HepG2 (cell line): ENCODE results near the gene APBB1. TPM values are rescaled to one million over a fixed set of nuclear protein-coding genes. Genes with fewer than 3 reads are reported as not detected.

ENCODE experiments used
- CBFB ChIP-seq: sonication (generic); formaldehyde crosslinking; IDR thresholded peaks from 2 replicates; pipeline ENCODE4 v1.4.0; 2020; ENCODE audit warnings: missing genetic modification reagents
- HIC2 ChIP-seq: sonication (generic); formaldehyde crosslinking; IDR thresholded peaks from 2 replicates; pipeline ENCODE4 v1.9.0; 2022; ENCODE audit warnings: low read depth, missing genetic modification reagents
- HMG20B ChIP-seq: conservative IDR thresholded peaks from 2 replicates; pipeline ENCODE4 v1.6.1; 2016; ENCODE audit warnings: missing genetic modification reagents, missing compliant biosample characterization
- IRX3 ChIP-seq: sonication (generic); formaldehyde crosslinking; IDR thresholded peaks from 2 replicates; pipeline ENCODE4 v1.8.1; 2023; ENCODE audit warnings: mild to moderate bottlenecking, low read depth, missing genetic modification reagents, borderline replicate concordance
- NR2F2 ChIP-seq: IDR thresholded peaks from 2 replicates; pipeline ENCODE4 v1.6.1; 2012; ENCODE audit warnings: low read depth, inconsistent platforms, borderline replicate concordance
- PRDM15 ChIP-seq: sonication (generic); formaldehyde crosslinking; IDR thresholded peaks from 2 replicates; pipeline ENCODE4 v1.4.0; 2020; ENCODE audit warnings: missing genetic modification reagents
- PTBP1 ChIP-seq: fragments of 200-400 bp; formaldehyde crosslinking; IDR thresholded peaks from 2 replicates; pipeline ENCODE4 v1.6.1; 2018; ENCODE audit warnings: low read length, low read depth; ENCODE audit not compliant: poor library complexity, severe bottlenecking
- SALL2 ChIP-seq: sonication (generic); formaldehyde crosslinking; IDR thresholded peaks from 2 replicates; pipeline ENCODE4 v1.8.1; 2023; ENCODE audit warnings: mild to moderate bottlenecking, missing genetic modification reagents, inconsistent platforms
- SP140L ChIP-seq: sonication (generic); formaldehyde crosslinking; IDR thresholded peaks from 2 replicates; pipeline ENCODE4 v1.4.0; 2020; ENCODE audit warnings: missing genetic modification reagents, borderline replicate concordance
- U2AF1 ChIP-seq: fragments of 200-400 bp; formaldehyde crosslinking; optimal IDR thresholded peaks from 2 replicates; pipeline ENCODE3; 2017; ENCODE audit warnings: mild to moderate bottlenecking, low read depth, low read length
- WIZ ChIP-seq: sonication (generic); formaldehyde crosslinking; IDR thresholded peaks from 2 replicates; pipeline ENCODE4 v1.5.1; 2020; ENCODE audit warnings: mild to moderate bottlenecking, missing genetic modification reagents
- ZBTB21 ChIP-seq: sonication (generic); formaldehyde crosslinking; IDR thresholded peaks from 2 replicates; pipeline ENCODE4 v1.4.0; 2020; ENCODE audit warnings: missing genetic modification reagents
- ZNF317 ChIP-seq: sonication (generic); formaldehyde crosslinking; IDR thresholded peaks from 2 replicates; pipeline ENCODE4 v1.5.0; 2020; ENCODE audit warnings: mild to moderate bottlenecking, missing genetic modification reagents
- ZNF431 ChIP-seq: sonication (generic); formaldehyde crosslinking; IDR thresholded peaks from 2 replicates; pipeline ENCODE4 v1.9.0; 2022; ENCODE audit warnings: missing genetic modification reagents, low read depth, mild to moderate bottlenecking, borderline replicate concordance
- ZNF616 ChIP-seq: sonication (generic); formaldehyde crosslinking; IDR thresholded peaks from 2 replicates; pipeline ENCODE4 v1.5.0; 2020; ENCODE audit warnings: low read depth, mild to moderate bottlenecking, missing genetic modification reagents
- ZNF619 ChIP-seq: sonication (generic); formaldehyde crosslinking; IDR thresholded peaks from 2 replicates; pipeline ENCODE4 v1.4.0; 2020; ENCODE audit warnings: mild to moderate bottlenecking, missing genetic modification reagents
- ZNF720 ChIP-seq: sonication (generic); formaldehyde crosslinking; IDR thresholded peaks from 2 replicates; pipeline ENCODE4 v1.4.0; 2020; ENCODE audit warnings: missing genetic modification reagents
- ZNF746 ChIP-seq: sonication (generic); formaldehyde crosslinking; IDR thresholded peaks from 2 replicates; pipeline ENCODE4 v1.8.0; 2022; ENCODE audit warnings: mild to moderate bottlenecking, missing genetic modification reagents
- ZNF770 ChIP-seq: sonication (generic); formaldehyde crosslinking; IDR thresholded peaks from 2 replicates; pipeline ENCODE4 v1.5.0; 2020; ENCODE audit warnings: mild to moderate bottlenecking, missing genetic modification reagents
- ZNF850 ChIP-seq: sonication (generic); formaldehyde crosslinking; conservative IDR thresholded peaks from 2 replicates; pipeline ENCODE4 v1.9.0; 2021; ENCODE audit warnings: mild to moderate bottlenecking, missing genetic modification reagents
- ZZZ3 ChIP-seq: sonication (generic); formaldehyde crosslinking; IDR thresholded peaks from 2 replicates; pipeline ENCODE4 v1.4.0; 2020; ENCODE audit warnings: missing genetic modification reagents, mild to moderate bottlenecking, borderline replicate concordance
- polyA plus RNA-seq, 8 experiments: library from polyadenylated mRNA; depleted of rRNA in 3 of 8; stranded (reverse) in 7 of 8; unstranded in 1 of 8; fragments of >200 nt; fragmentation: Illumina TruSeq in 4 of 8; extraction: Trizol in 4 of 8; gene quantifications; 2 replicates each; pipeline versions ENCODE4 v1.2.1 to v1.2.3, GENCODE V29; 2011 to 2016; ENCODE audit warnings: low read depth in 4 of 8, missing spikeins in 1 of 8, mixed read lengths in 1 of 8; ENCODE audit not compliant: insufficient read depth in 1 of 8
- total RNA-seq, 5 experiments: library from RNA; depleted of rRNA; stranded (reverse); fragments of >200 nt; fragmentation: Illumina TruSeq; extraction: Trizol; gene quantifications; 2 replicates each; pipeline ENCODE4 v1.2.3, GENCODE V29; 2016; ENCODE audit warnings: low read depth in 1 of 5
- TF ChIP-seq, protein P1 (sequence below): sonication (generic); formaldehyde crosslinking; IDR thresholded peaks from 2 replicates; pipeline ENCODE4 v1.5.0; 2020; ENCODE audit warnings: mild to moderate bottlenecking, low read depth, missing genetic modification reagents, borderline replicate concordance

Gene APBB1
- total and polyA plus RNA-seq, 2 of the 13 experiments (the other 11 are each of a cell fraction or from before 2014, with no cell fraction given): 1.7 to 3.5 TPM

GRCh38 chr11:6389905-6390717 lies 28.8 kb downstream of the APBB1 start, which contains the start of gene SMPD1 (continued):
- TF ChIP-seq ZBTB21 (CRISPR knock-in tag) (no peak), HMG20B (no peak), ZNF616 (CRISPR knock-in tag) (0 out of 2 replicates have a peak, but pooled peaks have one; percentile 44), IRX3 (CRISPR knock-in tag) (0 out of 2 replicates have a peak, but pooled peaks have one; percentile 18), SALL2 (no peak), WIZ (CRISPR knock-in tag) (no peak), ZNF850 (CRISPR knock-in tag) (no peak), PTBP1 (no peak), ZNF720 (CRISPR knock-in tag) (no peak), ZZZ3 (CRISPR knock-in tag) (no peak), HIC2 (no peak), ZNF770 (CRISPR knock-in tag) (no peak), ZNF619 (CRISPR knock-in tag) (no peak), ZNF746 (peak; percentile 60; the same call in 1 of the 2 replicates), ZNF317 (CRISPR knock-in tag) (no peak), U2AF1 (no peak), SP140L (CRISPR knock-in tag) (no peak), NR2F2 (no peak), ZNF431 (CRISPR knock-in tag) (no peak; the same call in 1 of the 2 replicates), CBFB (CRISPR knock-in tag) (no peak; the same call in 1 of the 2 replicates), PRDM15 (CRISPR knock-in tag) (no peak)
- TF ChIP-seq, protein P1, sequence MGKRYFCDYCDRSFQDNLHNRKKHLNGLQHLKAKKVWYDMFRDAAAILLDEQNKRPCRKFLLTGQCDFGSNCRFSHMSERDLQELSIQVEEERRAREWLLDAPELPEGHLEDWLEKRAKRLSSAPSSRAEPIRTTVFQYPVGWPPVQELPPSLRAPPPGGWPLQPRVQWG (CRISPR knock-in tag): no peak
